Karpas-422 (cell line): ENCODE data around the gene NPTN. TPM values are rescaled to one million over a fixed set of nuclear protein-coding genes. Genes with fewer than 3 reads are reported as not detected.

Experiments
- DNase-seq: peaks from one replicate; pipeline ENCODE4 v3.0.0-alpha.2; 2015
- H2AFZ ChIP-seq: fragments of 200-600 bp; sonication (generic); 2 replicates; pipeline ENCODE4 v1.6.1; 2014; ENCODE audit warnings: antibody characterized with exemption, low read length, mixed read lengths
- H3K27ac ChIP-seq: fragments of 200-600 bp; sonication (generic); 2 replicates; pipeline ENCODE4 v1.5.1; 2014; ENCODE audit warnings: mild to moderate bottlenecking, low read length, moderate library complexity
- H3K27me3 ChIP-seq: fragments of 200-600 bp; sonication (generic); 2 replicates; pipeline ENCODE4 v1.6.1; 2014; ENCODE audit warnings: low read length, mixed read lengths
- H3K36me3 ChIP-seq: fragments of 200-600 bp; sonication (generic); 2 replicates; pipeline ENCODE4 v1.6.1; 2014; ENCODE audit warnings: low read length, mixed read lengths; ENCODE audit not compliant: insufficient read depth
- H3K4me1 ChIP-seq: fragments of 200-600 bp; sonication (generic); 2 replicates; pipeline ENCODE4 v1.6.1; 2014; ENCODE audit warnings: mild to moderate bottlenecking, low read length, mixed read lengths
- H3K4me2 ChIP-seq: fragments of 200-600 bp; sonication (generic); 2 replicates; pipeline ENCODE4 v1.6.1; 2014; ENCODE audit warnings: low read length, low read depth, mild to moderate bottlenecking; ENCODE audit not compliant: poor library complexity, severe bottlenecking
- H3K4me3 ChIP-seq: fragments of 200-600 bp; sonication (generic); 2 replicates; pipeline ENCODE4 v1.5.1; 2014; ENCODE audit warnings: mild to moderate bottlenecking, antibody characterized with exemption, low read length, mixed read lengths
- H3K79me2 ChIP-seq: fragments of 200-600 bp; sonication (generic); 2 replicates; pipeline ENCODE4 v1.6.1; 2014; ENCODE audit warnings: mild to moderate bottlenecking, low read length, mixed read lengths
- H3K9ac ChIP-seq: fragments of 200-600 bp; sonication (generic); 2 replicates; pipeline ENCODE4 v1.6.0; 2014; ENCODE audit warnings: low read length
- H3K9me2 ChIP-seq: fragments of 200-600 bp; sonication (generic), shearing (Covaris generic); replicated peaks from 2 replicates; pipeline ENCODE4 v1.6.0; 2014; ENCODE audit warnings: mild to moderate bottlenecking, low read length, moderate library complexity; ENCODE audit not compliant: insufficient read depth
- H3K9me3 ChIP-seq: fragments of 300-700, 200-600 bp; sonication (generic); 2 replicates; pipeline ENCODE4 v1.6.1; 2014; ENCODE audit warnings: low read length, mixed read lengths
- H4K20me1 ChIP-seq: fragments of 200-600 bp; sonication (generic); 2 replicates; pipeline ENCODE4 v1.6.1; 2014; ENCODE audit warnings: mild to moderate bottlenecking, antibody characterized with exemption, low read length, low read depth; ENCODE audit not compliant: insufficient read depth
- total RNA-seq: library from RNA; depleted of rRNA; stranded (reverse); fragments of >200 nt; shearing (Covaris generic); gene quantifications from 2 replicates; pipeline ENCODE4 v1.2.3, GENCODE V29; 2014; ENCODE audit warnings: low replicate concordance

Gene NPTN
- total RNA-seq, 1 experiment from 2014 or later: 53.6 TPM

DNA sequence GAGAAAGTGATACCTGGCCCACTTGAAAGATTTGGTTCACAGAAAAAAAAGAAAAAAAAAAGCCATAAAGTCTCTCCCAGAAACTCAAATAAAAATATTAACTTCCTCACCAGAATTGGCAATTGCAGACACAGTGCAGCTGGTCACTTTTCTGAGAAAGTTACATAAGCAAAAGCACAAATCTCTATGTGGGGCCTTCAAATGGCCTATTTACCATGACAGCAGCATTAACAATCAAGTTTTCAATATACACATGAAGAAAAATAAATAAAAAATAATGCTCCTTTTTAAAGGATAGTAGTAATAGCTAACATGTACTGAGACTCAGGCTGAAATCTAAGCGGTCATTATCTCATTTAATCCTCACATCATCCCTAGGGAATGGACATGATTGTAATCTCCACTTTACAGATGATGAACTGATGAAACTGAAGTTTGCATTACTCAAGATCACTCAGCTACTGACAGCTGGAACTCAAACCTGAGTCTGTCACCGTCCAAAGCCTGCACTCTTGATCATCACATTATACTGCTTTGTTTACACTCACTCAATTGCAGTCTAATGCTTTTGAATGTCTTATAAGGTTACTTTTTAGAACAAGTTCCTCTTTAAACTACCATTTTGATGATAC lies 3.3 kb downstream of the NPTN start:
- H3K4me3 ChIP-seq: peak overlapping the region; percentile 86; the same call in 1 of the 2 replicates
- peak overlapping the region; percentile 62 for H3K27ac ChIP-seq
- H3K27me3 ChIP-seq: no peaks in the 10 kb centered on the region
- H4K20me1 ChIP-seq: peaks cover 53% of the 10 kb centered on the region
- H3K79me2 ChIP-seq: peaks cover 78% of the 10 kb centered on the region
- H3K4me2 ChIP-seq: peak overlapping the region; percentile 80
- H3K36me3 ChIP-seq: no peaks in the 10 kb centered on the region
- H3K9ac ChIP-seq: peak overlapping the region; percentile 83; the same call in 1 of the 2 replicates
- H3K9me3 ChIP-seq: no peaks in the 10 kb centered on the region
- H2AFZ ChIP-seq: no peak overlapping the region
- H3K9me2 ChIP-seq: no peaks in the 10 kb centered on the region
- peaks cover 71% of the 10 kb centered on the region for H3K4me1 ChIP-seq
- DNase-seq: peak; percentile 70

DNA sequence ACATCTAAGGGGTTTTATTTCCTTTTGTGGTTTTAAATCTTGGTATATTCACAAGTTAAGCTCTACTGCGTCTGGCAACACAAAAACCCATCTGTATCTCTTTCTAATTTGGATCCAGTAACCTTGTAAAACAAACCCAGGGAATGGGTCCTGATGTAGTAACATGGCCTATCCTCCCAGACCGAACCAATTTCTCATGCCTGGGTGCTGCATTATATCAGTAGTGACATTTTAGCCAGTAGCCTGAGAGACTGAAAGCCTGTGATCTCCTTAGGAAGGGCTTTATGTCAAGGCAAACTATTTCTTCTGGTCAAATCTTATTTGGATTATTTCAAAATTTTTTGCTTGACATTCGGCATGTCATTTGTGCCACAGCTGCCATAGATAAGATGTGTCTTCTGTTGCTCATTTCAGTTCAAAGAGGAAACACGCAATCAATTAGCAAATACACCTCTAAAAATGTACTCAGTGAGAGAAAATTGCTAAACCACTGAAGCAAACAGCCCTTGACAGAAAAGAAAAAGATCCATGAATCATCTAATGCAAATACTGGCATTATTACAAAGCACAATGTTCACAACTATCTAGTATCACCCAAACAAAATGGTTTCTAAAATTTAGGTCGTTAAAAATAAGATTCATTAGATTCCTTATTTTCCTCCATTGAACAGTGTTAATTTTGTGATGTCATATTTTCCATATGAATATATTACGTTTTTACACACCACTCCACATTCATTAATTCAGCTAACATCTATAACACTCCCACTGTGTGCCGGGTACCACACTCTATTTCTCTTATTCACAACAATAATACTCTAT lies 4.0 kb downstream of the NPTN start:
- Histone ChIP-seq H3K9ac (peak overlapping the region; percentile 13), H4K20me1 (peaks cover 53% of the 10 kb centered on the region), H3K9me3 (no peaks in the 10 kb centered on the region), H2AFZ (no peak overlapping the region), H3K36me3 (no peaks in the 10 kb centered on the region), H3K4me3 (peak overlapping the region; percentile 86; the same call in 1 of the 2 replicates), H3K4me2 (peak overlapping the region; percentile 80), H3K27me3 (no peaks in the 10 kb centered on the region), H3K9me2 (no peaks in the 10 kb centered on the region), H3K4me1 (peaks cover 78% of the 10 kb centered on the region), H3K79me2 (peaks cover 85% of the 10 kb centered on the region), H3K27ac (peak overlapping the region; percentile 62)
- peak; percentile 54 for DNase-seq

DNA sequence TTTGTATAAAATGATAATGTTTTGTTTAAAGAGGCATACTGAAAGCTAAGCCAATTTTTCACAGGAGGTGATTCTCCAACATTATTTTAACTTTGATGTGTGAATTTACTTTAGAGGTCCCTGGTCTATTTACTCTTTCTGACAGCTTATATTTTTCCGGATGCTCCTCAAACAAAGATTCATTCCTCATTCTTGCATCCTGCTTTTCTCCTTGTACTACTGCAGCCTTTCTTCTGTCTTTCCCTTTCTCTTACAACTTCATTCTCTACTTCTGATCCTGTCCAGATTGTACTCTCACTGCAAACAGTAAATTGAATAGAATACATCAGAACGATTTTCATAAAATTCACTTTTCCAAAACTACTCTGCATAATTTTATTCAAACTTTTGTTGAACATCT lies 5.1 kb downstream of the NPTN start:
- Histone ChIP-seq H3K9ac (no peak overlapping the region), H3K27ac (no peak overlapping the region), H3K9me3 (no peaks in the 10 kb centered on the region), H3K4me3 (no peak overlapping the region), H3K4me1 (peaks cover 74% of the 10 kb centered on the region), H3K4me2 (peak overlapping the region; percentile 23), H4K20me1 (peaks cover 56% of the 10 kb centered on the region), H3K27me3 (no peaks in the 10 kb centered on the region), H3K79me2 (peaks cover 96% of the 10 kb centered on the region), H2AFZ (no peak overlapping the region), H3K9me2 (no peaks in the 10 kb centered on the region), H3K36me3 (no peaks in the 10 kb centered on the region)
- no peak for DNase-seq

DNA sequence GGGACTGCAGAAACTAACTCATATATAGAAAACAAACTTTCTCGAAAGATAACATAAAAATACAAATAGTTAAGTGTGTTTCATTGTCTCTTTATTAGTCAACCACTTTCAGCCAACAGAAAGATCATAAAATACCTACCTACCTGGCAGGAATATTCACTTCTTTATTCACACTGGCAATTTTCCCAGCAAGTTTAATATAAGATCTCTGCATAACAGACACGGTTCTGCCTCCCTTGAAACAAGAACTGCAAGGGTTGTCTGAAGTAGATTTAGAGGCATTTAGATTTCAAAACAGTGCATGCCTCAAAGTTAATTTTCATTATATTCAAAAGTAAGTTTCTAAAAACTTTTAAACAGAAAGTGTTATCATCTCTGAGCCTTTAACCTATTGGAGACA lies 7.1 kb downstream of the NPTN start:
- H3K4me1 ChIP-seq: peaks cover 74% of the 10 kb centered on the region
- no peaks in the 10 kb centered on the region for H3K9me3 ChIP-seq
- H3K27ac ChIP-seq: no peak overlapping the region
- no peaks in the 10 kb centered on the region for H3K27me3 ChIP-seq
- H3K4me2 ChIP-seq: no peak overlapping the region
- DNase-seq: no peak
- H3K4me3 ChIP-seq: no peak overlapping the region
- H3K9me2 ChIP-seq: no peaks in the 10 kb centered on the region
- peaks cover 99% of the 10 kb centered on the region for H3K79me2 ChIP-seq
- peaks cover 48% of the 10 kb centered on the region for H4K20me1 ChIP-seq
- H3K36me3 ChIP-seq: no peaks in the 10 kb centered on the region
- no peak overlapping the region for H3K9ac ChIP-seq
- no peak overlapping the region for H2AFZ ChIP-seq

DNA sequence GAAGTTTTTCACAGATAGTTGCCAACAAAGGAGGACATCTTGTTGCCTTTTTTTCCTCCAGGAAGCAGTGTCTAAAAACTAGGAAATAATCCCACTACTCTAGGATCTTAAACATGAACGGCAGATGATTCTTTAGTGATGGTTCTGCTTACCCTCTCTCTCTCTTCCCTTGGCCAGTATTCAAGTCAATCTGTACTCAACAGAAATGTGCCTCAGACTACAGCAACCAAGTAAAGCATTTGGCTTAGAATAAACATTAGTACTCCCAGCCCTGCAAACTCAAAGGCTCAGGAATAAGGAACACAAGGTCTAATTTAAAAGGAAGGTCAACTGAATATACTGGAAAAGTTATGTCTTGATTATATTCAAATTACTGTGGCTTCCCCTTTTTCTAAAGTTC lies 8.7 kb downstream of the NPTN start:
- Histone ChIP-seq H3K9ac (no peak overlapping the region), H3K27me3 (no peaks in the 10 kb centered on the region), H3K4me2 (no peak overlapping the region), H4K20me1 (peaks cover 40% of the 10 kb centered on the region), H3K36me3 (no peaks in the 10 kb centered on the region), H3K79me2 (peaks cover 99% of the 10 kb centered on the region), H3K9me2 (no peaks in the 10 kb centered on the region), H3K9me3 (no peaks in the 10 kb centered on the region), H3K4me1 (peaks cover 62% of the 10 kb centered on the region), H3K4me3 (no peak overlapping the region), H3K27ac (no peak overlapping the region), H2AFZ (no peak overlapping the region)
- DNase-seq: no peak

DNA sequence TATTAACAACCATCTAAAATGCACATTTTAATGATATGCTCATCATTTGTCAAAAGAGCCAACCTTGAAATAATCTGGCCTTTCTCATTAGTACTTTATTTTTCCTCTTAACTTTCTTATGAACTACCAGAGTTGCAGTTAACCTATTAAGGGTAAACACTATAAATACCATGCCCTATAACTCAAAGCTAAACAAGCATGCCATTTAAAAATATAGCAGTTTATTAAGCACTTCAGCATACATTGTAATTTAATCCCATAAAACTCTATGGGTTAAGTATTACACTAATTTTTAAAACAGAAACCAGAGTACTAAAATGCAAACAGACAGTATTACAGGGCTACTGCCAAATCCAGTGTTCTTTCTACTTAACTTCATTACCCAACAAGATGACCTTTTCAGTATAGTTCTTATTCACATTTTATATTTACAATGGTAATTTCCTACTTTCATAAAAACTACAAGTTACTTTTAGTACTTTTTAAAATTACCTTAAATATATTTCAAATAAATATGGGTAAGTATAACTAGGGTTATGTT lies 11.8 kb downstream of the NPTN start:
- H3K4me3 ChIP-seq: no peak overlapping the region
- no peaks in the 10 kb centered on the region for H3K9me2 ChIP-seq
- no peaks in the 10 kb centered on the region for H3K36me3 ChIP-seq
- H3K9me3 ChIP-seq: no peaks in the 10 kb centered on the region
- H3K27ac ChIP-seq: no peak overlapping the region
- no peak overlapping the region for H2AFZ ChIP-seq
- H3K79me2 ChIP-seq: peaks cover 99% of the 10 kb centered on the region
- H3K4me2 ChIP-seq: no peak overlapping the region
- H3K27me3 ChIP-seq: no peaks in the 10 kb centered on the region
- H3K9ac ChIP-seq: no peak overlapping the region
- DNase-seq: no peak
- H3K4me1 ChIP-seq: peaks cover 45% of the 10 kb centered on the region
- peaks cover 22% of the 10 kb centered on the region for H4K20me1 ChIP-seq

DNA sequence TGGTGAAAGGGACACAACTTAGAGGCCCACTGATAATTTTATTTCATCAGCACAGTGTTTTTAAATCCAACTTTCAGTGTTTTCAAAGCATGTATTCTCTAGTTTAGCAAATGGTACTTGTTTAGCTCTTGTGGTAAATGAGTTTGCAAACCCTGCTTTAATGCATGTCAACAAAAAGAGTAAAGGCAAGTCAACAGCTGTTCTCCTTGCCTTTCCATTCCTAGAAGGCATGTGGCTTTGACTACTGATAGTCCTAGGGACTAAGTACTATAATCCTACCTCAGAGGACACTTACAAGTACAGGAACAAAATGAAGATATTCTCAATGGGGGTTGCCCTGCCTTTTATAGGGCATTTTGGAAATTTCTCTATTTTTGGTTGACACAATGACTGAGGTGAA lies 13.1 kb downstream of the NPTN start:
- Histone ChIP-seq H3K36me3 (no peaks in the 10 kb centered on the region), H3K9me2 (no peaks in the 10 kb centered on the region), H3K4me2 (no peak overlapping the region), H3K4me1 (peaks cover 34% of the 10 kb centered on the region), H3K4me3 (no peak overlapping the region), H3K27ac (no peak overlapping the region), H3K27me3 (no peaks in the 10 kb centered on the region), H2AFZ (no peak overlapping the region), H4K20me1 (peaks cover 15% of the 10 kb centered on the region), H3K9me3 (no peaks in the 10 kb centered on the region), H3K79me2 (peaks cover 99% of the 10 kb centered on the region), H3K9ac (no peak overlapping the region)
- no peak for DNase-seq

DNA sequence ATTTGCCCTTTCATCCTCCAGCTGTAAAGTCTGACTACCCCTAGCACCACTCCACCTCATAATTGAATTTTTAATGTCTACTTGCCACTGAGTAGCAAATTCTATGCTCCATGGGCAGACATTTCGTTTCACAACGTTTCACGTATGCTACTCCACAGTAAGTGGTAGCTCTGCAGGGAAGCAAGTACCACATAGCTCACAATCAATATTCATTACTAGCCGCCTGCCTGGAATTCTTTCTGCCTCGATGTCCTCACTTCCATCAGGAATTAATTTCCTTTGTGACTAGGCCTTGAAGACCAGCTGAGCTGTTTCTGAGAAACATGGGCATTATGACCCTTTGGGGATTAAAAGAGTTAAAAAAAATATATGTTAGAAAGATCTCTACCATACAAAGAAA lies 15.3 kb downstream of the NPTN start:
- no peak for DNase-seq
- H3K27me3 ChIP-seq: no peaks in the 10 kb centered on the region
- H3K79me2 ChIP-seq: peaks cover 98% of the 10 kb centered on the region
- H2AFZ ChIP-seq: no peak overlapping the region
- H3K9me3 ChIP-seq: no peaks in the 10 kb centered on the region
- H3K9ac ChIP-seq: no peak overlapping the region
- peaks cover 24% of the 10 kb centered on the region for H3K4me1 ChIP-seq
- no peak overlapping the region for H3K4me3 ChIP-seq
- H3K27ac ChIP-seq: no peak overlapping the region
- H4K20me1 ChIP-seq: peaks cover 11% of the 10 kb centered on the region
- H3K4me2 ChIP-seq: no peak overlapping the region
- no peaks in the 10 kb centered on the region for H3K9me2 ChIP-seq
- no peaks in the 10 kb centered on the region for H3K36me3 ChIP-seq
